ENCODE results near the gene TCAP. TPM values are rescaled to one million over a fixed set of nuclear protein-coding genes. Genes with fewer than 3 reads are reported as not detected.

The TCAP gene
- total and polyA plus RNA-seq, 12 donors: 0.78 to 13.6 (median 1.8) TPM; not detected in 1

DNA sequence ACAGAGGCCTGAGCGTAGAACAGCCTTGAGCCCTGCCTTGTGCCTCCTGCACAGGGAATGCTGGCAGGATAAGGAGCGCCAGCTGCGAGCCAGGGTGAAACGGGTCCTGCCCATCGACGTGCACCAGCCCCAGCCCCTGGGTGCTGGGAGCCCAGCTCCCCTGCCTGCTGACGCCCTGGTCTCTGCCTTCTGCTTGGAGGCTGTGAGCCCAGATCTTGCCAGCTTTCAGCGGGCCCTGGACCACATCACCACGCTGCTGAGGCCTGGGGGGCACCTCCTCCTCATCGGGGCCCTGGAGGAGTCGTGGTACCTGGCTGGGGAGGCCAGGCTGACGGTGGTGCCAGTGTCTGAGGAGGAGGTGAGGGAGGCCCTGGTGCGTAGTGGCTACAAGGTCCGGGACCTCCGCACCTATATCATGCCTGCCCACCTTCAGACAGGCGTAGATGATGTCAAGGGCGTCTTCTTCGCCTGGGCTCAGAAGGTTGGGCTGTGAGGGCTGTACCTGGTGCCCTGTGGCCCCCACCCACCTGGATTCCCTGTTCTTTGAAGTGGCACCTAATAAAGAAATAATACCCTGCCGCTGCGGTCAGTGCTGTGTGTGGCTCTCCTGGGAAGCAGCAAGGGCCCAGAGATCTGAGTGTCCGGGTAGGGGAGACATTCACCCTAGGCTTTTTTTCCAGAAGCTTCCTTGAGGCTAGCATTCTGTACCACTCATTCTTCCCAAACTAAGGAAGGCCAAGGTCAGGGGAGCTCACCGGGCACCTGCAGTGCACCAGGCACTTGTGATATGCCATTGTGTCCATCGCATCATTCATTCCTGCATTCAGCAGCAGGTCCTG, 5.0 kb downstream of the TCAP start:
- peaks cover 23% of the 10 kb centered on the region for H3K27me3 ChIP-seq
- 68 to 75% (median 69%) methylated on average over 8 to 23 of the region's 23 CpGs for WGBS, 4 donors
- H3K27ac ChIP-seq: peak overlapping the region in 1 of 5 donors; percentile 62
- H3K9me3 ChIP-seq (replicated peaks in 1 of 3): no peaks in the 10 kb centered on the region
- no peak overlapping the region for H3K4me3 ChIP-seq
- TF ChIP-seq POLR2A (IDR thresholded peaks at IDR 0.05): no peak
- TF ChIP-seq, protein P1, sequence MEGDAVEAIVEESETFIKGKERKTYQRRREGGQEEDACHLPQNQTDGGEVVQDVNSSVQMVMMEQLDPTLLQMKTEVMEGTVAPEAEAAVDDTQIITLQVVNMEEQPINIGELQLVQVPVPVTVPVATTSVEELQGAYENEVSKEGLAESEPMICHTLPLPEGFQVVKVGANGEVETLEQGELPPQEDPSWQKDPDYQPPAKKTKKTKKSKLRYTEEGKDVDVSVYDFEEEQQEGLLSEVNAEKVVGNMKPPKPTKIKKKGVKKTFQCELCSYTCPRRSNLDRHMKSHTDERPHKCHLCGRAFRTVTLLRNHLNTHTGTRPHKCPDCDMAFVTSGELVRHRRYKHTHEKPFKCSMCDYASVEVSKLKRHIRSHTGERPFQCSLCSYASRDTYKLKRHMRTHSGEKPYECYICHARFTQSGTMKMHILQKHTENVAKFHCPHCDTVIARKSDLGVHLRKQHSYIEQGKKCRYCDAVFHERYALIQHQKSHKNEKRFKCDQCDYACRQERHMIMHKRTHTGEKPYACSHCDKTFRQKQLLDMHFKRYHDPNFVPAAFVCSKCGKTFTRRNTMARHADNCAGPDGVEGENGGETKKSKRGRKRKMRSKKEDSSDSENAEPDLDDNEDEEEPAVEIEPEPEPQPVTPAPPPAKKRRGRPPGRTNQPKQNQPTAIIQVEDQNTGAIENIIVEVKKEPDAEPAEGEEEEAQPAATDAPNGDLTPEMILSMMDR (IDR thresholded peaks at IDR 0.05): no peak
- H3K4me1 ChIP-seq (replicated peaks in 1 of 2): peaks cover 19 to 21% of the 10 kb centered on the region in 2 donors
- peak in 1 of 7 donors; percentile 64 for DNase-seq
- no peaks in the 10 kb centered on the region for H3K36me3 ChIP-seq (replicated peaks in 1 of 2)
- intact Hi-C loops (cut with DNase I): loop anchor here in 1 of 2 donors (2.0 kb wide), 1 partner anchor 47 kb away; no protein-coding TSS in a partner anchor

DNA sequence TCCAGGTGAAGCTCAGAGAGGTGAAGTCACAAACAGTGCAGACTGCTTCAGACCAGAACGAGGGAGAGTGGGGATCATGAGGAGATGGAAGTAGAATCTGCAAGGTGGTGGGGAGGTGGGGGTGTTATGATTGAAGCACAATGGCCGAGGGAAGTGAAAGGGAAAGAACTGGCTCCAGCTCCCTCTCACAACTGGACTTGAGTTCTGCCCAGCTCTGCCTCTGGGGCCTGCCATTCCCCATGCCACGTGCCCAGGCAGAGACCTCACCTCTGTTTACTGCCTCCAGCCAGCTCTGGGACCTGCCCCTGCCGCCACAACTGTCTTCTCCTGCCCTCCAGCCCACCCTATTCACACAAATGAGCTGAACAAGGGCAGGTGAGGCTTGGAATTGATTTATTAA, 5.6 kb downstream of the TCAP start:
- peak in 1 of 7 donors; percentile 53 for DNase-seq
- peaks cover 19 to 22% of the 10 kb centered on the region in 2 donors for H3K4me1 ChIP-seq (replicated peaks in 1 of 2)
- 36 to 58% (median 43%) methylated on average over 3 to 4 of the region's 4 CpGs for WGBS, 4 donors
- peaks cover 23% of the 10 kb centered on the region for H3K27me3 ChIP-seq
- H3K27ac ChIP-seq: peak overlapping the region in 1 of 5 donors; percentile 62
- TF ChIP-seq, protein P1 (IDR thresholded peaks at IDR 0.05): no peak
- no peak for TF ChIP-seq POLR2A (IDR thresholded peaks at IDR 0.05)
- H3K36me3 ChIP-seq (replicated peaks in 1 of 2): no peaks in the 10 kb centered on the region
- H3K4me3 ChIP-seq: no peak overlapping the region
- no peaks in the 10 kb centered on the region for H3K9me3 ChIP-seq (replicated peaks in 1 of 3)
- intact Hi-C loops (cut with DNase I): no loop called here

DNA sequence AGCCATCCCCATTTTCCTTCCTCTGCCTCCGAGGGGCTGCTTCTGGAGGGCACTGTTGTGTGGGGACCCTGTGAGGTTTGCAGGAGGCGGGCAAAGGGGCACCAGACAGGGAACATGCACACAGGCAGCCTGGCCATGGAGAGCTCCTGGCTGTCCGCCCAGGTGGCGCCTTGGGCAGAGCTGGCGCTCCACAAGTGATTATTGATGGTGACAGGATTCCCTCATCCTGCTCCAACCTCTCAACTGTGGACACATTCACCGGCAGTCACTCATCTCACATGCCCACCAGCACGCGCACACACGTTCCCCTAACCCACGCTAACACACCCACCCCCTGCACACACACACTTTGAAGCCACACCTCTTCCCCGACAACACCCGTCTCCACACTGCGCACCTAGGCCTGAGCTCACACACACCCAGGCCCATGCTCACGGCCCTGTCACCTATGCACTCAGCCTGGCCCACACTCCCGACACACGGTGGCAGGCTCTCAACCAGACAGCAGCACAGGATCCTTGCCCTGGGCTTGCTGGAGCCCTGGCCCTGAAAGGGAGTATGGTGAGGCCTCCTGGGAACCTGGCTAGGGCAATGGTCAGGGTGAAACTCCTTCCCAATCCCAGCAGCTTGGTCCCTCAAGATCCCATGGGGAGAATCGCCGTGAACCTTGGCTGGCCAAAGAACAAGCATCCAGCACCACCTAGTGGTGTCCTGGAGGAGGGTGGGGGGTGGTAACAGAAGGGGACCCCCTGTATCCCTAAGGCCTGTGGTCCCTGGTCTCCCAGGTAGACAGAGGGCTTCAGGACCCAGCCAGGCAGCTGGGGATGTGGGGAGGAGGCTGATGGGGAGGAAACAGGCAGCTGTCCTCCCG, 6.7 kb downstream of the TCAP start:
- H3K27me3 ChIP-seq: peaks cover 23% of the 10 kb centered on the region
- TF ChIP-seq, protein P1 (IDR thresholded peaks at IDR 0.05): peak; percentile 16 to 66 (median 58)
- TF ChIP-seq POLR2A (IDR thresholded peaks at IDR 0.05): no peak
- H3K27ac ChIP-seq: peak overlapping the region in 1 of 5 donors; percentile 62
- H3K4me1 ChIP-seq (replicated peaks in 1 of 2): peaks cover 17 to 19% of the 10 kb centered on the region in 2 donors
- intact Hi-C loops (cut with DNase I): no loop called here
- no peak overlapping the region for H3K4me3 ChIP-seq
- peak in 4 of 7 donors; percentile 56 to 81 (median 59) for DNase-seq
- H3K36me3 ChIP-seq (replicated peaks in 1 of 2): no peaks in the 10 kb centered on the region
- WGBS, 4 donors: 28 to 44% (median 35%) methylated on average over 8 to 19 of the region's 19 CpGs
- no peaks in the 10 kb centered on the region for H3K9me3 ChIP-seq (replicated peaks in 1 of 3)
